A673 (cell line): ENCODE data around the gene ARHGEF35.
"Not testable (repeated sequence)": the region's sequence is repeated elsewhere in the genome, so short reads cannot be mapped to it uniquely, and the experiment has no call there.

Experiments
- CTCF ChIP-seq: fragments of 300-800, 200-600 bp; sonication (generic); conservative IDR thresholded peaks from 2 replicates; pipeline ENCODE4 v1.5.1; 2017; ENCODE audit warnings: low read depth, mild to moderate bottlenecking, antibody characterized with exemption, low read length, moderate library complexity, mixed read lengths
- EZH2 ChIP-seq: fragments of 200-600 bp; sonication (generic); IDR thresholded peaks from 2 replicates; pipeline ENCODE4 v1.6.1; 2017; ENCODE audit warnings: borderline replicate concordance, low read depth, mild to moderate bottlenecking, mixed read lengths, antibody characterized with exemption, low read length; ENCODE audit not compliant: poor library complexity, severe bottlenecking

GRCh38 chr7:144218581-144218980 is 22.9 kb upstream of the ARHGEF35 start:
- not testable (repeated sequence) for TF ChIP-seq CTCF, EZH2
